HG03159 (cell line): ENCODE measurements around the gene RXFP2.

ENCODE experiments used
- ATAC-seq: cut with Tn5 transposase; IDR thresholded peaks from one replicate; pipeline ENCODE4 v1.9.1; 2021; ENCODE audit warnings: mild to moderate bottlenecking, moderate library complexity; ENCODE audit not compliant: unreplicated experiment

The RXFP2 gene

GRCh38 chr13:31739226-31739625, at the start of gene RXFP2:
Gene RXFP2 (plus strand): TSS chr13:31739526. CDS start chr13:31739613, 87 bp downstream.
- no peak for ATAC-seq

- ATAC-seq: no peak
Observed at GRCh38 chr13:31697290-31697689, 42.0 kb upstream of the RXFP2 start.

- ATAC-seq: no peak
Observed at GRCh38 chr13:31699650-31700049, 39.7 kb upstream of the RXFP2 start.

- ATAC-seq: no peak
Observed at GRCh38 chr13:31703780-31704179, 35.5 kb upstream of the RXFP2 start.

- ATAC-seq: no peak
Observed at GRCh38 chr13:31706105-31706504, 33.2 kb upstream of the RXFP2 start.

GRCh38 chr13:31717583-31717982, 21.7 kb upstream of the RXFP2 start:
- no peak for ATAC-seq

- ATAC-seq: no peak
Observed at GRCh38 chr13:31719214-31719613, 20.1 kb upstream of the RXFP2 start.

- ATAC-seq: no peak
Observed at GRCh38 chr13:31722673-31723072, 16.7 kb upstream of the RXFP2 start.

GRCh38 chr13:31725841-31726240, 13.5 kb upstream of the RXFP2 start:
- ATAC-seq: no peak

- no peak for ATAC-seq
Observed at GRCh38 chr13:31731921-31732320, 7.4 kb upstream of the RXFP2 start.

GRCh38 chr13:31733066-31733465, 6.3 kb upstream of the RXFP2 start:
- no peak for ATAC-seq

- ATAC-seq: no peak
Observed at GRCh38 chr13:31733647-31734046, 5.7 kb upstream of the RXFP2 start.

- peak; percentile 97 for ATAC-seq
Observed at GRCh38 chr13:31742097-31742734, 2.9 kb downstream of the RXFP2 start.

GRCh38 chr13:31747291-31747690, 8.0 kb downstream of the RXFP2 start:
- no peak for ATAC-seq

- no peak for ATAC-seq
Observed at GRCh38 chr13:31747966-31748365, 8.6 kb downstream of the RXFP2 start.

GRCh38 chr13:31749929-31750328, 10.6 kb downstream of the RXFP2 start:
- no peak for ATAC-seq

GRCh38 chr13:31755211-31755610, 15.9 kb downstream of the RXFP2 start:
- no peak for ATAC-seq

GRCh38 chr13:31755803-31756212, 16.5 kb downstream of the RXFP2 start:
- ATAC-seq: no peak

GRCh38 chr13:31756346-31756745, 17.0 kb downstream of the RXFP2 start:
- no peak for ATAC-seq

- ATAC-seq: no peak
Observed at GRCh38 chr13:31761951-31762350, 22.6 kb downstream of the RXFP2 start.

GRCh38 chr13:31764556-31764955, 25.2 kb downstream of the RXFP2 start:
- ATAC-seq: no peak

- no peak for ATAC-seq
Observed at GRCh38 chr13:31765138-31765785, 25.9 kb downstream of the RXFP2 start.
